ENCODE measurements around the gene SMARCAL1.

Gene SMARCAL1

GRCh38 chr2:216477283-216478035 lies 65.2 kb downstream of the SMARCAL1 start:
- no peak for DNase-seq

- DNase-seq = peak; percentile 20
These were observed 65.9 kb downstream of the SMARCAL1 start for GRCh38 chr2:216478151-216478550.

GRCh38 chr2:216478791-216479190 lies 66.5 kb downstream of the SMARCAL1 start:
- DNase-seq = no peak

- DNase-seq = no peak
These were observed 67.9 kb downstream of the SMARCAL1 start for GRCh38 chr2:216480221-216480620.

- DNase-seq = no peak
These were observed 70.4 kb downstream of the SMARCAL1 start for GRCh38 chr2:216482640-216483039.

GRCh38 chr2:216485237-216485636 lies 73.0 kb downstream of the SMARCAL1 start:
- DNase-seq = no peak

- no peak for DNase-seq
These were observed 73.5 kb downstream of the SMARCAL1 start for GRCh38 chr2:216485745-216486144.

- no peak for DNase-seq
These were observed 74.0 kb downstream of the SMARCAL1 start for GRCh38 chr2:216486271-216486670.

- DNase-seq = no peak
These were observed 74.4 kb downstream of the SMARCAL1 start for GRCh38 chr2:216486708-216487107.

GRCh38 chr2:216490061-216490460 lies 77.8 kb downstream of the SMARCAL1 start:
- no peak for DNase-seq

GRCh38 chr2:216491793-216492596 lies 79.7 kb downstream of the SMARCAL1 start:
- DNase-seq = no peak

GRCh38 chr2:216492597-216493333 lies 80.5 kb downstream of the SMARCAL1 start:
- no peak for DNase-seq

- DNase-seq = no peak
These were observed 81.0 kb downstream of the SMARCAL1 start for GRCh38 chr2:216493334-216493685.

GRCh38 chr2:216495656-216496055 lies 83.4 kb downstream of the SMARCAL1 start:
- no peak for DNase-seq

- no peak for DNase-seq
These were observed 85.2 kb downstream of the SMARCAL1 start for GRCh38 chr2:216497382-216498069.

- DNase-seq = no peak
These were observed 85.7 kb downstream of the SMARCAL1 start for GRCh38 chr2:216498070-216498378.

GRCh38 chr2:216498379-216499352 lies 86.4 kb downstream of the SMARCAL1 start, which contains the start of gene RPL37A:
RPL37A (plus strand) TSS chr2:216498844; CDS start chr2:216498875, 31 bp downstream.
- peak; percentile 97 for DNase-seq

- DNase-seq = no peak
These were observed 87.4 kb downstream of the SMARCAL1 start for GRCh38 chr2:216499641-216500218.

GRCh38 chr2:216500572-216500971 lies 88.3 kb downstream of the SMARCAL1 start:
- DNase-seq = no peak

GRCh38 chr2:216501854-216502253 lies 89.6 kb downstream of the SMARCAL1 start:
- no peak for DNase-seq
